COLO829 (cell line): Measurements from ENCODE around the gene NOTO.

Experiments
- DNase-seq: peaks from one replicate; pipeline ENCODE4 v3.0.0; 2012; ENCODE audit warnings: low spot score

NOTO gene

DNA sequence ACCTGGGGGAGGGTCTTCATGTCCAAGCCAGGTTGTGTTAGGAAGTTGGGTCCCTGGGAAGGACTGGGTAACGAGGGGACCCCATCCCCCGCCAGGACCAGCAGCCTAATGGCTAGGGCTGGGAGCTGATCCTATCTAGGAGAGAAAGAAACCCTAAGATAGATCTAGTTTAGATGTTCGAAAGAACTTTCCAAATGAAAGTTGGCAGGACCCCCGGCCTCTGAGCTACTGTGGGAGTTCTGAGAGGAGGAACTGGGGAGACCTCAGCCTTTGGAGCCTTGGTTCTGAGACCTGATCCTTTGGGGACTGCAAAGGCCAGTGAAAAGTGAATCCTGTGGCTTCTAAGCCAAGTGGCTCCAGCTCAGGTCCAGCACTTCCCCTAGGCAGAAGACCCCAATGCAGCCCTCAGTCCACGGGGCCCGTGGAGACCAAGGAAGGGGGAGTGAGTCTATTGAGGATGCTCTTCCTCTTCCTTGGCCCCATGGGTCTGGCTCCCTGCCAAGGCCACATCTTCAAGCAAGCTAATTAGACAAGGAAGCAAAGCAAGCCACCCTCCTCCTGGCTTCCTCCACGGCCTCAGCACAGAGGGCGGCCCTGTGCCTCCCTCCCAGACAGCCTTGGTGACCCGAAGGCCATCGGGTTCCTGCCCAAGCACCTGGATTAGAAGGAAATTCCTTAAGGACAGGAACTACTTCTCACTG is 55.2 kb downstream of the NOTO start:
- no peak for DNase-seq

DNA sequence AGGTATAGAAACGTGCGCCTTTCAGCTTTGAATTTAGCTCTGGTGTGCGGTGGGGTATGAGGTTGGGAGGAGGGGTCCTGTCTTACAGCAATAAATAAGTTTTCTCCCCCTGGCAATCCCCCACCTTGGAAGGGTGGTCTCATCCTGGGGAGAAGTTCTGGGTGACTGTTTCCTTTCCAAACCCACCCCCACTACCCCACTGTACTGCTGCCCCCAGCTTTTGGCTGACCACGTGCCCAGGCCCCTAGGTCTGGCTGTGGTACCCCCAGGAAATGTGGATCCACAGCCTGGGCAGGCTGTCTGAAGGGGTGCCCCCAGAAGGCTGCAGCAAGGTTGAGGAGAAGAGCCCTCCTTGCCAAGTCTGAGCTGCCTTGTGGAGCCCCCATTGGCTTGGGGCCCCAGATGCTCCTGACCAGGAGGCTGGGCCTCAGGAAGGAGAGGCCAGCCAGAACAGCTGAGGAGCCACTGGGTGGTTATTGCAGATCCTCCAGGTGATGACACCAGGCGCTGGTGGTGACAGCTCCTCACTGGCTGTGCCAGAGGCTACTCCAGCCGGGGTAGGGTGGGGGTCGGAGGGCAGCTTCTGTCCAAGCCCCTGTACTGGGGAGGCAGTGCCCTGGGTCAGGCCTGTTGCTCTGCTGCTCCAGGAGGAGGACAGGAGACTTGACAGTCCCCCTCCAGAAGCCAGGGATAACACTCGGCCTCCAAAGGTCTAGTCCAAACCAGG is 56.0 kb downstream of the NOTO start:
- DNase-seq = no peak

DNA sequence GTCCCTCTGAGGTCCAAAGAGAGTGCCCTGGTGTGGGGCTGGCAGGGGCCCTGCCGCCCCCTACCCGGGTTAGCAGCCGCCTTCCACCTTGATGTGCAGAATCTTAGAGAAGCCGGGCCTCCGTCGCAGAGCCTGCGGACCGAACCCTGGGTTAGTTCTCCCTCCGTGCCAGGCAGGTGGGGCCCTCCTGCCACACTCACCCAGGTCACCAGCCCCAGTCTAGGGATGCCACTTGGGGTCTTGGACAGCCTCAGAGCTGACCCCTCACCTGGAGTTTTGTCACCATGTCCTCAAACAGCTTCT is 56.5 kb downstream of the NOTO start:
- DNase-seq = no peak

DNA sequence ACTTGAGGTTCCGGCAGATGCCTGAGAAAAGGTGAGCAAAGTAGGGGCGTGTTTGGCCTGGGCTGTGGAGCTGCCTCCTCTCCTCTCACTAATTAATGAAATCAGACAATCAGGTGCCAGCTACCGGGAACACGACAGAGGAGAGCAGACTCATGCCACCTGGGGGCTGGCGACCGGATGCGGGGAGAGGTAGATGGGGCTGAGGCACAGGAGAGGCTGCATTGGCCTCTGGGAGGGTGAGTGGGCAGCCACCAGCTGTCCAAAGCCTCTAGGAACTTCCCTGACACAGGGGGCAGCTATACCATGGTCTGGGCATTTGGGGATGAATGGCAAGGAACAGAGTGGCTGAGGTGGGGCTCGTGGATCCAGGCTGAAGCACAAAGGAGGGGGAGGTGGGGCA is 56.9 kb downstream of the NOTO start:
- DNase-seq = no peak

DNA sequence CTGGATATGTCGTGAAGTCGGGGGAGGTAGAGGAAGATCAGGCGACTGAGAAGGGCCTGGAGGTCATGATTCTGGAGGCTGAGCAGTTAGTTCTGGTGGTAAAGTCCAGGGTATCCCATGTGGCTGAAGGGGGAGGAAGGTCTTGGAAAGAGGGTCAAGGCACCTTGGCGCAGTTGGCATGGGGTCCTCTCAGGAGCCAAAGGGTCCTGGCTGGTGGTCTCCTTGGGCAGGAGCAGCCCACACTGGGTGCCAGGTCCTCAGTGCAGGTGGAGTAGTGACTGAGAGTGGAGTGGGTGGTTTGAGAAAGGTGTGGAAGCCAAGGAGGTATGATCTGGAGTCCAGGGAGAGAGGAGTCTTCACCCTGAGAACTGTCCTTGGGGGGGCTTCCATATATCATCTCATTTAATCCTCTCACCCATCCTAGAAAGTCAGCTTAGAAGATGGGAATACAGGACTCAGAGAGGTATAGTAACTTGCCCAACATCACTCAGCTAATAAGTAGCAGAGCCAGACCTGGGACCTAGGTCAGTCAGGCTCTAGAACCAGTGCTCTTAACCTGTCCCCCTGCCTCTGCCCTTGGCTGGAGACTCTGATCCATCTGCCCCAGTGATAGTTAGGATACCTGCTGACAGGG is 57.4 kb downstream of the NOTO start:
- no peak for DNase-seq

DNA sequence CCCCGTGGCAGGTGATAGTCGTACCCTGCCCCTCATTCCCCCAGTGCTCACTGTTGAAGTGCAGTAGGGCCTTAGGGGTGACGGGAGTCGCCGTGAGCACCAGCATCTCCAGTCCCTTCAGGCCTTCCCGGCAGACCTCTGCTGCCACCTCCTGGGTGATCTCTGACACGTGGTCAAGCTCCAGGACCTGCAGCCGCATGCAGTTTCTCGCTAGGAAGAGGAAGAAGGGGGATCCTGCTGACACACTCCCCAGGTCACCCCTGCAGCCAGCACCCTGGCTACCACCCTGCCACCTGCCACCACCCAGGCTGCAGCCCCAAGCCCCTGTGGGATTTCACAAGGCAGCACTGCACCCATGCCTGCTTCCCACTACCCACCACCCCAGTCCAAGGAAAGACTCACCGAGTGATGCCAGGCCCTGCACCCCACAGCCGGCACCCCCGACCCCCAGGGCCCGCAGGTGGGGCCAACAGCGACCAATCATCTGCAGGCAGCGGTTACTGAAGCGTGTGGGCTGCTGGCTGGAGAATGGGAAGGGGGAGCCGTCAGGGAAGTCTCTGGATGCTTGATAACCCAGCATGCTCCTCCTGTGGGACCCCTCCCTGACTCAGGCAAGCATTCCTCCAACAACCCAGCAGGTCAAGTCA is 58.1 kb downstream of the NOTO start:
- DNase-seq = peak; percentile 31
